K562 (cell line): ENCODE measurements around the gene CDC6. TPM values are rescaled to one million over a fixed set of nuclear protein-coding genes. Genes with fewer than 3 reads are reported as not detected.
A peak's percentile ranks its signal among the peaks of the same experiment; 100 is the strongest.

ENCODE experiments used
- EHMT2 ChIP-seq: fragments of 450-650 bp; IDR thresholded peaks from 2 replicates; pipeline ENCODE4 v1.6.1; 2018; ENCODE audit warnings: antibody characterized with exemption
- HEY1 ChIP-seq: fragments of 250-450 bp; sonication (Bioruptor Pico); IDR thresholded peaks from 2 replicates; pipeline ENCODE4 v1.5.0; 2020; ENCODE audit warnings: mild to moderate bottlenecking, moderate library complexity, borderline replicate concordance
- ILF3 ChIP-seq: fragments of 450-650 bp; IDR thresholded peaks from 2 replicates; pipeline ENCODE4 v1.6.1; 2018; ENCODE audit warnings: antibody characterized with exemption, mild to moderate bottlenecking, moderate library complexity, borderline replicate concordance
- KLF13 ChIP-seq: fragments of 450-650 bp; IDR thresholded peaks from 2 replicates; pipeline ENCODE4 v1.6.1; 2016; ENCODE audit warnings: missing genetic modification characterization, low read depth, mild to moderate bottlenecking, missing compliant biosample characterization, moderate library complexity, borderline replicate concordance
- L3MBTL2 ChIP-seq: fragments of 450-650 bp; IDR thresholded peaks from 2 replicates; pipeline ENCODE4 v1.6.1; 2016; ENCODE audit warnings: mild to moderate bottlenecking, moderate library complexity
- LARP7 ChIP-seq: fragments of 450-650 bp; IDR thresholded peaks from 2 replicates; pipeline ENCODE4 v1.6.1; 2016
- MBD2 ChIP-seq: sonication (generic); IDR thresholded peaks from 2 replicates; pipeline ENCODE4 v1.6.1; 2016; ENCODE audit warnings: low read depth, borderline replicate concordance
- MTF1 ChIP-seq: fragments of 250-450 bp; sonication (Bioruptor Pico); IDR thresholded peaks from 2 replicates; pipeline ENCODE4 v1.9.0; 2021; ENCODE audit warnings: moderate library complexity, mild to moderate bottlenecking, inconsistent platforms, borderline replicate concordance
- POLR2B ChIP-seq: fragments of 450-650 bp; IDR thresholded peaks from 2 replicates; pipeline ENCODE4 v1.6.1; 2018; ENCODE audit warnings: low read depth; ENCODE audit not compliant: partially characterized antibody
- SMARCA5 ChIP-seq: fragments of 450-650 bp; IDR thresholded peaks from 2 replicates; pipeline ENCODE4 v1.6.1; 2016
- ZNF239 ChIP-seq: fragments of 250-450 bp; sonication (Bioruptor Pico); IDR thresholded peaks from 2 replicates; pipeline ENCODE4 v1.4.0; 2020; ENCODE audit warnings: mild to moderate bottlenecking
- ZNF347 ChIP-seq: fragments of 450-650 bp; formaldehyde crosslinking; IDR thresholded peaks from 2 replicates; pipeline ENCODE4 v1.4.0; 2020; ENCODE audit warnings: low read depth, mild to moderate bottlenecking, moderate library complexity
- ZNF764 ChIP-seq: fragments of 250-450 bp; sonication (Bioruptor Pico); IDR thresholded peaks from 2 replicates; pipeline ENCODE4 v1.4.0; 2020; ENCODE audit warnings: low read depth, mild to moderate bottlenecking, moderate library complexity
- ZSCAN32 ChIP-seq: fragments of 450-650 bp; formaldehyde crosslinking; IDR thresholded peaks from 2 replicates; pipeline ENCODE4 v1.4.0; 2020; ENCODE audit warnings: mild to moderate bottlenecking, moderate library complexity
- polyA plus RNA-seq, 8 experiments: library from polyadenylated mRNA; depleted of rRNA in 4 of 8; stranded (reverse) in 5 of 8; unstranded in 3 of 8; fragments of >200 nt; fragmentation: Nextera tagmentation in 2 of 8; fragmentation: Illumina TruSeq in 1 of 8; extraction: Ambion mirVana in 2 of 8; extraction: Trizol in 1 of 8; gene quantifications; 2 replicates each; pipeline versions ENCODE4 v1.2.1 to v1.2.3, GENCODE V29; 2011 to 2014; ENCODE audit warnings: inconsistent platforms in 1 of 8, missing spikeins in 1 of 8
- total RNA-seq, 7 experiments: library from RNA; depleted of rRNA in 6 of 7; stranded (reverse); fragments of >200 nt in 6 of 7; fragmentation: Illumina TruSeq in 2 of 7; extraction: Trizol in 2 of 7; gene quantifications; 2 replicates each; pipeline versions ENCODE4 v1.2.1 to v1.2.3, GENCODE V29; 2011 to 2021; ENCODE audit warnings: low replicate concordance in 1 of 7
- TF ChIP-seq, protein P1 (sequence below): fragments of 200-800 bp; sonication (Bioruptor generic); IDR thresholded peaks from 2 replicates; pipeline ENCODE4 v1.6.1; 2017; ENCODE audit warnings: missing genetic modification characterization, missing compliant biosample characterization
- TF ChIP-seq, protein P2 (sequence below): sonication (generic); formaldehyde crosslinking; IDR thresholded peaks from 2 replicates; pipeline ENCODE4 v1.8.0; 2022; ENCODE audit warnings: mild to moderate bottlenecking, missing genetic modification reagents
- TF ChIP-seq, protein P3 (sequence below): fragments of 250-450 bp; sonication (Bioruptor Pico); IDR thresholded peaks from 2 replicates; pipeline ENCODE4 v1.6.1; 2021; ENCODE audit warnings: mild to moderate bottlenecking
- TF ChIP-seq, protein P4 (sequence below): fragments of 200-800 bp; sonication (Bioruptor generic); IDR thresholded peaks from 2 replicates; pipeline ENCODE4 v1.6.1; 2017; ENCODE audit warnings: missing genetic modification characterization, missing compliant biosample characterization
- TF ChIP-seq, protein P5 (sequence below): sonication (generic); formaldehyde crosslinking; IDR thresholded peaks from 2 replicates; pipeline ENCODE4 v1.8.0; 2023; ENCODE audit warnings: mild to moderate bottlenecking, missing genetic modification reagents
- TF ChIP-seq, protein P6 (sequence below): fragments of 450-650 bp; formaldehyde crosslinking; IDR thresholded peaks from 2 replicates; pipeline ENCODE4 v1.4.0; 2022; ENCODE audit warnings: mild to moderate bottlenecking, moderate library complexity

CDC6 gene
- total and polyA plus RNA-seq, 9 of the 15 experiments (the other 6 are each of a cell fraction or from before 2014, with no cell fraction given) = 29.6 to 141 (median 106) TPM

DNA sequence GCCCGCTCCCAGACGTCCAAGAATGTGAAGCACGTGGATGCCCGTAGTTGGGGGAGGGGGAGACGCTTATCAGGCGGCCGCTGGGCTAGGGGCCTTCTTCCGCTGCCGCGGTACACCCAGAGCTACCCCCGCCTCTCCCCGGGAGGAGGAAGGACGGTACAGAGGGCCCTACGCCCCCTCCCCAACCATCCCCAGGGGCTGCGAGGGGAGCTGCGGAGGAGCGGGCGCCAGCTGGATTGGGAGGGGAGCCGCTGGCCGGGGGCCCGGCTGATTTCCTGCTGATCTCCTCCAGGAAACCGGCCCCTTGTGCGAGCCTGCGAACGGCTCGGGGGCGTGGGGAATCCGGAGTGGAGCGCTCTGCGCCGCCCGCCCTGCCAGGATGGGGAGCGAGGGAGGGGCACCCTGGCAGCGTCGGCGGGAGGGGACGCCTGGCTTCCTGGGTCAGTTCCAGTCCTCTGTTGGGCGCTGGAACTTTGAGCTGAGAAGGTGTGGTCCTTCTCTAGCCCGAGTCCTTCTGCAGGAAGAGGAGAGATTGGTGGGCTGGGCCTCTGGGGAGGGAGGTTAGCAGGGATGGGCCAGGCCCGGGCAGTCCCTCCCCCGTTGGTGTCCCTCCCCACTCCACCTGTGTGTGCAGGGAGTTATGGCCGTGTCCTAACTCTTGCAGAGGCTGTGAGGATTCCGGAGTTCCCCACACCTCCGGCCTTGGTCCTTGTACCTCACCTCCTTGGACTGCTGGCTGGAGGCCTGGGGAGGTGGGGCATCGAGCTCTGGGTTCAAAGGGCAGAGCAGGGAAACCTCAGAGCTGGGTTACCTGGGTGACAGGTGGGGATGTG lies 57.7 kb downstream of the CDC6 start (continued):
- TF ChIP-seq, protein P1, sequence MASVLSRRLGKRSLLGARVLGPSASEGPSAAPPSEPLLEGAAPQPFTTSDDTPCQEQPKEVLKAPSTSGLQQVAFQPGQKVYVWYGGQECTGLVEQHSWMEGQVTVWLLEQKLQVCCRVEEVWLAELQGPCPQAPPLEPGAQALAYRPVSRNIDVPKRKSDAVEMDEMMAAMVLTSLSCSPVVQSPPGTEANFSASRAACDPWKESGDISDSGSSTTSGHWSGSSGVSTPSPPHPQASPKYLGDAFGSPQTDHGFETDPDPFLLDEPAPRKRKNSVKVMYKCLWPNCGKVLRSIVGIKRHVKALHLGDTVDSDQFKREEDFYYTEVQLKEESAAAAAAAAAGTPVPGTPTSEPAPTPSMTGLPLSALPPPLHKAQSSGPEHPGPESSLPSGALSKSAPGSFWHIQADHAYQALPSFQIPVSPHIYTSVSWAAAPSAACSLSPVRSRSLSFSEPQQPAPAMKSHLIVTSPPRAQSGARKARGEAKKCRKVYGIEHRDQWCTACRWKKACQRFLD (CRISPR knock-in tag) = no peak
- TF ChIP-seq, protein P2, sequence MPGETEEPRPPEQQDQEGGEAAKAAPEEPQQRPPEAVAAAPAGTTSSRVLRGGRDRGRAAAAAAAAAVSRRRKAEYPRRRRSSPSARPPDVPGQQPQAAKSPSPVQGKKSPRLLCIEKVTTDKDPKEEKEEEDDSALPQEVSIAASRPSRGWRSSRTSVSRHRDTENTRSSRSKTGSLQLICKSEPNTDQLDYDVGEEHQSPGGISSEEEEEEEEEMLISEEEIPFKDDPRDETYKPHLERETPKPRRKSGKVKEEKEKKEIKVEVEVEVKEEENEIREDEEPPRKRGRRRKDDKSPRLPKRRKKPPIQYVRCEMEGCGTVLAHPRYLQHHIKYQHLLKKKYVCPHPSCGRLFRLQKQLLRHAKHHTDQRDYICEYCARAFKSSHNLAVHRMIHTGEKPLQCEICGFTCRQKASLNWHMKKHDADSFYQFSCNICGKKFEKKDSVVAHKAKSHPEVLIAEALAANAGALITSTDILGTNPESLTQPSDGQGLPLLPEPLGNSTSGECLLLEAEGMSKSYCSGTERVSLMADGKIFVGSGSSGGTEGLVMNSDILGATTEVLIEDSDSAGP (CRISPR knock-in tag) = no peak
- no peak for TF ChIP-seq KLF13 (tag)
- TF ChIP-seq ZNF239 (CRISPR knock-in tag) = no peak
- TF ChIP-seq SMARCA5 = no peak
- no peak for TF ChIP-seq EHMT2
- no peak for TF ChIP-seq ZNF347 (CRISPR knock-in tag)
- no peak for TF ChIP-seq ILF3
- TF ChIP-seq, protein P3, sequence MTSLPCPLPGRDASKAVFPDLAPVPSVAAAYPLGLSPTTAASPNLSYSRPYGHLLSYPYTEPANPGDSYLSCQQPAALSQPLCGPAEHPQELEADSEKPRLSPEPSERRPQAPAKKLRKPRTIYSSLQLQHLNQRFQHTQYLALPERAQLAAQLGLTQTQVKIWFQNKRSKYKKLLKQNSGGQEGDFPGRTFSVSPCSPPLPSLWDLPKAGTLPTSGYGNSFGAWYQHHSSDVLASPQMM (CRISPR knock-in tag) = no peak
- TF ChIP-seq ZSCAN32 (CRISPR knock-in tag) = no peak
- TF ChIP-seq POLR2B = no peak
- TF ChIP-seq MBD2 = no peak; the same call in 1 of the 2 replicates
- TF ChIP-seq LARP7 = no peak
- TF ChIP-seq L3MBTL2 = peak; percentile 92
- TF ChIP-seq ZNF764 (CRISPR knock-in tag) = no peak
- no peak for TF ChIP-seq HEY1 (CRISPR knock-in tag)
- TF ChIP-seq, protein P4, sequence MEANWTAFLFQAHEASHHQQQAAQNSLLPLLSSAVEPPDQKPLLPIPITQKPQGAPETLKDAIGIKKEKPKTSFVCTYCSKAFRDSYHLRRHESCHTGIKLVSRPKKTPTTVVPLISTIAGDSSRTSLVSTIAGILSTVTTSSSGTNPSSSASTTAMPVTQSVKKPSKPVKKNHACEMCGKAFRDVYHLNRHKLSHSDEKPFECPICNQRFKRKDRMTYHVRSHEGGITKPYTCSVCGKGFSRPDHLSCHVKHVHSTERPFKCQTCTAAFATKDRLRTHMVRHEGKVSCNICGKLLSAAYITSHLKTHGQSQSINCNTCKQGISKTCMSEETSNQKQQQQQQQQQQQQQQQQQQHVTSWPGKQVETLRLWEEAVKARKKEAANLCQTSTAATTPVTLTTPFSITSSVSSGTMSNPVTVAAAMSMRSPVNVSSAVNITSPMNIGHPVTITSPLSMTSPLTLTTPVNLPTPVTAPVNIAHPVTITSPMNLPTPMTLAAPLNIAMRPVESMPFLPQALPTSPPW (CRISPR knock-in tag) = peak; percentile 52
- TF ChIP-seq, protein P5, sequence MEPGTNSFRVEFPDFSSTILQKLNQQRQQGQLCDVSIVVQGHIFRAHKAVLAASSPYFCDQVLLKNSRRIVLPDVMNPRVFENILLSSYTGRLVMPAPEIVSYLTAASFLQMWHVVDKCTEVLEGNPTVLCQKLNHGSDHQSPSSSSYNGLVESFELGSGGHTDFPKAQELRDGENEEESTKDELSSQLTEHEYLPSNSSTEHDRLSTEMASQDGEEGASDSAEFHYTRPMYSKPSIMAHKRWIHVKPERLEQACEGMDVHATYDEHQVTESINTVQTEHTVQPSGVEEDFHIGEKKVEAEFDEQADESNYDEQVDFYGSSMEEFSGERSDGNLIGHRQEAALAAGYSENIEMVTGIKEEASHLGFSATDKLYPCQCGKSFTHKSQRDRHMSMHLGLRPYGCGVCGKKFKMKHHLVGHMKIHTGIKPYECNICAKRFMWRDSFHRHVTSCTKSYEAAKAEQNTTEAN = no peak
- TF ChIP-seq, protein P6, sequence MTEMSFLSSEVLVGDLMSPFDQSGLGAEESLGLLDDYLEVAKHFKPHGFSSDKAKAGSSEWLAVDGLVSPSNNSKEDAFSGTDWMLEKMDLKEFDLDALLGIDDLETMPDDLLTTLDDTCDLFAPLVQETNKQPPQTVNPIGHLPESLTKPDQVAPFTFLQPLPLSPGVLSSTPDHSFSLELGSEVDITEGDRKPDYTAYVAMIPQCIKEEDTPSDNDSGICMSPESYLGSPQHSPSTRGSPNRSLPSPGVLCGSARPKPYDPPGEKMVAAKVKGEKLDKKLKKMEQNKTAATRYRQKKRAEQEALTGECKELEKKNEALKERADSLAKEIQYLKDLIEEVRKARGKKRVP (CRISPR knock-in tag) = no peak
- no peak for TF ChIP-seq MTF1 (CRISPR knock-in tag)
